Effector CD8-positive, alpha-beta T cell (primary cell): Measurements from ENCODE around the gene USP9X.
"Not testable (repeated sequence)": the region's sequence is repeated elsewhere in the genome, so short reads cannot be mapped to it uniquely, and the experiment has no call there.

Experiments used
- DNase-seq: peaks from one replicate; lab custom pipeline; 2025; lab: John Stamatoyannopoulos, UW
- total RNA-seq, 4 experiments: gene quantifications; one replicate each; lab custom pipeline; 2026; lab: John Stamatoyannopoulos, UW

USP9X gene
- total RNA-seq: 358 to 492 (median 433) reads per million in 4 experiments

GRCh38 chrX:41084893-41085511 lies at the start of gene USP9X:
TSS of gene USP9X (plus strand) at chrX:41085445. CDS start at chrX:41123629, 38,184 bp downstream.
- peak; percentile 73 for DNase-seq

- DNase-seq: no peak
Observed at GRCh38 chrX:41035582-41035981, 49.7 kb upstream of the USP9X start.

- no peak for DNase-seq
Observed at GRCh38 chrX:41036668-41037326, 48.4 kb upstream of the USP9X start.

- DNase-seq: no peak
Observed at GRCh38 chrX:41043196-41043595, 42.0 kb upstream of the USP9X start.

- DNase-seq: no peak
Observed at GRCh38 chrX:41043674-41044345, 41.4 kb upstream of the USP9X start.

- no peak for DNase-seq
Observed at GRCh38 chrX:41045960-41046567, 39.2 kb upstream of the USP9X start.

GRCh38 chrX:41047878-41048534 lies 37.2 kb upstream of the USP9X start:
- DNase-seq: no peak

GRCh38 chrX:41050359-41050758 lies 34.9 kb upstream of the USP9X start:
- no peak for DNase-seq

- no peak for DNase-seq
Observed at GRCh38 chrX:41051288-41051687, 34.0 kb upstream of the USP9X start.

GRCh38 chrX:41055740-41056139 lies 29.5 kb upstream of the USP9X start:
- no peak for DNase-seq

GRCh38 chrX:41063276-41063675 lies 22.0 kb upstream of the USP9X start:
- DNase-seq: not testable (repeated sequence)

- DNase-seq: no peak
Observed at GRCh38 chrX:41064018-41064417, 21.2 kb upstream of the USP9X start.

- DNase-seq: no peak
Observed at GRCh38 chrX:41066391-41066790, 18.9 kb upstream of the USP9X start.

- DNase-seq: no peak
Observed at GRCh38 chrX:41066969-41067368, 18.3 kb upstream of the USP9X start.

- DNase-seq: no peak
Observed at GRCh38 chrX:41067721-41068120, 17.5 kb upstream of the USP9X start.

GRCh38 chrX:41076742-41077141 lies 8.5 kb upstream of the USP9X start:
- no peak for DNase-seq

- DNase-seq: no peak
Observed at GRCh38 chrX:41081821-41082220, 3.4 kb upstream of the USP9X start.

- no peak for DNase-seq
Observed at GRCh38 chrX:41082783-41083182, 2.5 kb upstream of the USP9X start.

GRCh38 chrX:41084044-41084892 lies 977 bp upstream of the USP9X start:
- DNase-seq: peak; percentile 94

GRCh38 chrX:41085512-41085877 lies 250 bp downstream of the USP9X start:
- DNase-seq: peak; percentile 49
